ENCODE results near the gene ZCCHC2.

ZCCHC2 gene

DNA sequence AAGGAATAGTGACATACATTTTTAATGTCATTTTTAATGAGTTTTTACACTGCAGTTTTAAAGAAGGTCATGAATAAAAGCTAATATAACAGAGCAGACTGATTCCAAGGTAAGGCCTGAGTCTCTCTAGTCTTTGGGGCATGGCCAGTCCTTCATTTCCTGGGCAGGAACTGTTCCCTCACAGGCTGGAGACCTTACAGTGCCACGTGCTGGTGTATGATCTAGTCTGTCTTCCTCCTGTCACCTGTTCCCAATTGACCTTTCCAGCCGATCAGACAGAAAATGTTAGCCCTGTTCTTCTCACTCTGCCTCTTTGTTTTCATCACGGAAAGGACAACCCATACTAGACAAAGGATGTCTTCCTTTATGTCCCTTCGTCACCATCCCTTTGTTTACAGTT lies 33.6 kb downstream of the ZCCHC2 start:
- H3K4me1 ChIP-seq = no peaks in the 10 kb centered on the region
- no peak overlapping the region for H3K4me3 ChIP-seq
- H3K27me3 ChIP-seq (ENCODE audit: low read depth) = no peaks in the 10 kb centered on the region
- H3K9me3 ChIP-seq = no peaks in the 10 kb centered on the region
- in situ Hi-C loops (cut with MboI; ENCODE audit: low sequenced_read_pairs) = loop anchor here (25.0 kb wide), 1 partner anchor 369 kb away; the partner anchor contains the start of genes PIGN and RELCH
- peaks cover 37% of the 10 kb centered on the region for H3K36me3 ChIP-seq (replicated peaks)
- no peak for DNase-seq (ENCODE audit: low spot score in 2 of 2)

DNA sequence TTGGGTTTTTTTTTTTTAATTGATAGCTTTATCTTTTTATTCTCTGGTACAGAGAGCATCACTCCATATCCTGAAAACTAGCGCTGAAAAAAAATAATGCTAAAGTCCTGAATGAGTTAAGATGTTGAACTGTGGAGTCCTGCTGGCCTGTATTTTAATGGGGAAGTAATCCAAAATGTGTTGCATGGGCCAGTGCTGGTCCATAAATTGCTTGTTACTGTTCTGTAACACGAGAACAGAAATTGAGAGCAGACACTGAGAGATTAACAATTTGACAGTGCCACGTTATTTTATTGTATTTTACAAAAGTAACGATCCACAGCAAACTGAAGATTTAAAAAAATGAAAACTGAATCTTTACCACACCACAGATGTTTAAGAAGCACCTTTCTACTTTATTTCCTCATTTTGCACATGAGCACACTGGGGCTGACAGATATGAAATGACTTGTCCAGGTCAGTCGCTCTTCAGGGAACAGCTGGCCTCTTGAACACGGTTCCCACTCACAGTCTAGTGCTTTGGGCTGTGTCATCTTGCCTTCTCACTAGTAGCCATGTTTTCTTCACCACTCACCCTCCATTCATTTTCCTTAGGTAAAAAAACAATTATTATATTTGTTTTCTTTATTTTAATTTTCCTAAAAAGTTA lies 35.3 kb downstream of the ZCCHC2 start:
- Histone ChIP-seq H3K27me3 (ENCODE audit: low read depth) (no peaks in the 10 kb centered on the region), H3K4me1 (no peaks in the 10 kb centered on the region), H3K9me3 (no peaks in the 10 kb centered on the region), H3K36me3 (replicated peaks) (peaks cover 25% of the 10 kb centered on the region), H3K4me3 (no peak overlapping the region)
- DNase-seq (ENCODE audit: low spot score in 2 of 2) = no peak
- in situ Hi-C loops (cut with MboI; ENCODE audit: low sequenced_read_pairs) = loop anchor here (25.0 kb wide), 1 partner anchor 371 kb away; the partner anchor contains the start of genes PIGN and RELCH

DNA sequence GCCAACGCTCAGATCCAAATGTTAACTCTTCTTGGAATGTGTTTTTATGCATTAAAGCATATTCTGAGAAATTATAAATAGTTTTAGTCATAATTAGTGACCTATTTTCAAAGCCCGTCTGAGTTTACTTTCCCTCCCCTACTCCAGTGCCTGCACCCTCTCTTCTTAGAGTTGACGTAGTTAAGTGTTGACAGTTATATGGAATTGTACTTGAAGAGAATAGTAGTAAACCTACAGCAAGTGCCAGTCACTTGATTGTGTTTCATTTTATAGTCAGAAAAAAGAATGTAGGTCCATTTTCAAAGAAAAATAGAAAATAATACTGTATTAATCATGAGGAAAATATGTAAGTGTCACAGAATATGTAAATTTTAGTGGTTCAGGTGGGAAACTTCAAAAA lies 41.2 kb downstream of the ZCCHC2 start:
- no peaks in the 10 kb centered on the region for H3K4me1 ChIP-seq
- in situ Hi-C loops (cut with MboI; ENCODE audit: low sequenced_read_pairs) = loop anchor here (25.0 kb wide), 1 partner anchor 377 kb away; the partner anchor contains the start of genes PIGN and RELCH
- H3K36me3 ChIP-seq (replicated peaks) = peaks cover 33% of the 10 kb centered on the region
- H3K9me3 ChIP-seq = no peaks in the 10 kb centered on the region
- no peaks in the 10 kb centered on the region for H3K27me3 ChIP-seq (ENCODE audit: low read depth)
- no peak overlapping the region for H3K4me3 ChIP-seq
- no peak for DNase-seq (ENCODE audit: low spot score in 2 of 2)

DNA sequence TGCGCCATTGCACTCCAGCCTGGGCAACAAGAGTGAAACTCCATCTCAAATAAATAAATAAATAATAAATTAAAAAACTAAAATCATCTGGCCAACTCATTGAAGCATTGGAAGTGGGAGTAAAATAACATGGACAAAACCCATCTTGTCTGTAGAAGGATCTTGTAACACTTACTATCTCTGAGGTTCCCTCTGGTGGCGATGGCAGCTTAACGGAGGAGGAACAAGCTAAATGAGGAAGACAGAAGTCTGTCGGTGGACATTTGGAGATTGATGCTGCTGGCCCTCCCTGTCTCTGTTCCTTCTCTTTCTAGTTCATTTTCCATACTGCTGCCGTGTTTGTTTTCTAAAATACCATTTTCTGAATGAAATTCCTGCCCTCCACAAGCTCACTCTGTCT lies 43.4 kb downstream of the ZCCHC2 start:
- Histone ChIP-seq H3K36me3 (replicated peaks) (peaks cover 37% of the 10 kb centered on the region), H3K4me1 (no peaks in the 10 kb centered on the region), H3K4me3 (no peak overlapping the region), H3K9me3 (no peaks in the 10 kb centered on the region), H3K27me3 (ENCODE audit: low read depth) (no peaks in the 10 kb centered on the region)
- no peak for DNase-seq (ENCODE audit: low spot score in 2 of 2)
- in situ Hi-C loops (cut with MboI; ENCODE audit: low sequenced_read_pairs) = loop anchor here (25.0 kb wide), 1 partner anchor 379 kb away; the partner anchor contains the start of genes PIGN and RELCH

DNA sequence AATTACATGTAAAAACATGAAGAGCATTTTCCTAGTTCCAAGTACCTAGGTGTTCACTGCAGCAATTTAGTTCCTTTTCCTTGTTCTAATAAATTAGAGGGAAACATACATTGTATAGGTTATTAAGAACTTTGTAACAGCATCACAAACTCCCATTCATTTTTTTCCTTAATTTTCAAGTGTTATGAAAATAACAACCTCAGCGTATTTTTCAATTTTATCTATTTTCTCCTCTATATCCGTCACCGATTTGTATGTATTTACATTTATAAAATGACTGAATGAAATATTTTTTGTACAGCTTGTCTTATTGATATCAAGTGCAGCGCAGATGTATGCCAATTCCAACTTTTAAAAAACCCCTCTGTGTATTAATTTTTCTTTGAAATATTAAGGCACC lies 44.0 kb downstream of the ZCCHC2 start:
- DNase-seq (ENCODE audit: low spot score in 2 of 2) = no peak
- no peaks in the 10 kb centered on the region for H3K9me3 ChIP-seq
- H3K4me3 ChIP-seq = no peak overlapping the region
- no peaks in the 10 kb centered on the region for H3K4me1 ChIP-seq
- peaks cover 40% of the 10 kb centered on the region for H3K36me3 ChIP-seq (replicated peaks)
- no peaks in the 10 kb centered on the region for H3K27me3 ChIP-seq (ENCODE audit: low read depth)
- in situ Hi-C loops (cut with MboI; ENCODE audit: low sequenced_read_pairs) = loop anchor here (25.0 kb wide), 1 partner anchor 380 kb away; the partner anchor contains the start of genes PIGN and RELCH

DNA sequence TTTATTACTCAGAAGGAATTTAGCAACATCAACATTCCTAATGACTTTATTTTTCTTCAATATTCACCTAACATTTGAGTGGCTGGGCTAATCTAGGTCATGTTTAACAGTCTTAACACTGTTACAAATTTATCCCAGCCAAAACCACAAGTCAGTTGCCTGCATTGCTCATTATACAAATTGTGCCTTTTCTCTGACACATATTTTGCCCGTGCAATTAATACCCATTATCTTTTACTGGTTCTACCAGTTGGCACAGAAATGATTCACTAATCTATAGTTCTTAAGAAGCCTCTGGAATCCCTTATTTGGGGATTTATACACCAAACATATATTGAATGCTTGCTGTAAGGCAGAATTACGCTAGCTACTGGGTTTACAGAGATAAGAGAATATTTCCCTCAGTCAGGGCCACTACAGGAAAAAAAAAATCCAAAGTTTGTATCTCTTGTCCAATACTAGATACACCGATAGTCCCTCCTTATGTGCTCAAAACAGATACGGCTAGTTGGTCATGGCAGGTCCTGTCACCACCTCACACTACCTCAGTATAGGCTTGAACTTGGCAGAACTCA lies 46.3 kb downstream of the ZCCHC2 start:
- H3K9me3 ChIP-seq = no peaks in the 10 kb centered on the region
- H3K36me3 ChIP-seq (replicated peaks) = peaks cover 48% of the 10 kb centered on the region
- in situ Hi-C loops (cut with MboI; ENCODE audit: low sequenced_read_pairs) = loop anchor here (25.0 kb wide), 1 partner anchor 382 kb away; the partner anchor contains the start of genes PIGN and RELCH
- H3K4me1 ChIP-seq = no peaks in the 10 kb centered on the region
- DNase-seq (ENCODE audit: low spot score in 2 of 2) = no peak
- no peaks in the 10 kb centered on the region for H3K27me3 ChIP-seq (ENCODE audit: low read depth)
- H3K4me3 ChIP-seq = no peak overlapping the region

DNA sequence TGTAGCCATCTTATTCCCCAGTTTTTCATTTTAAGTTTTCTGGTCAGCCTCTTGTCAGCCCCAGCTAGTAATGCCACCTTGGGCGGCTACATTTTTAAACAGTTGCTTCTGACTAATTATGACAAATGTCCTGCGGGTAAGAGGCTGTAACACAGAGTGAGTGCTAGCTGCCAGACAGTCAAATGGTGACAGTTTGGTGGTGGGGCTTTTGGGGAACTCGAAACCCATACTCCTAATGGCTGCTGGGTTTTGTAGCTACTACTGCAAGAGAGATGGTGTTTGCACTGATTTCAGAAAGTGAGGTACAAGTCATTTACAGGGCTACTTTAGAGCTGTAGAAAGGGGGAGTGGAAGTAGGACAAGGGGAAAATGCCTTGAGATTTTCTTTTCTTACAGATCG lies 48.2 kb downstream of the ZCCHC2 start:
- H3K4me1 ChIP-seq = no peaks in the 10 kb centered on the region
- H3K9me3 ChIP-seq = no peaks in the 10 kb centered on the region
- no peak overlapping the region for H3K4me3 ChIP-seq
- in situ Hi-C loops (cut with MboI; ENCODE audit: low sequenced_read_pairs) = loop anchor here (25.0 kb wide), 1 partner anchor 384 kb away; the partner anchor contains the start of genes PIGN and RELCH
- peaks cover 44% of the 10 kb centered on the region for H3K36me3 ChIP-seq (replicated peaks)
- H3K27me3 ChIP-seq (ENCODE audit: low read depth) = no peaks in the 10 kb centered on the region
- DNase-seq (ENCODE audit: low spot score in 2 of 2) = no peak

DNA sequence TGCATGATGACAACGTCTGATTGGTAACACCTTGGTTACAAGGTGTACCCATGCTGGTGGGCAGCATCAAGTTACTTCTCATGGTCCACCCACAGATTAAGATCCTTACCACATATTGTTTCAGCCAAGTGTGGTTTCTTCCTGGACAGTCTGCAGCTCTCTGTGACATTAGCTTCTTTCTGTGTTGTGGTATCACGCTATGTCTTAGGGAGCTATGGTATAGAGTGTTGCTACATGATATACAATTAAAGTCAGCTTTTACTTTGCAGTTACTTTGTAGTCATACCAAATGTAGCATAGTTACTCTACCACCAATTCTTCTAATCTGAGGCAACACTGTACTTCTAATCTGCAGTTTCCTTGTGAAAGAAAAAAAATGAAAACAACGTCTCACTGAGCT lies 48.8 kb downstream of the ZCCHC2 start:
- Histone ChIP-seq H3K4me3 (no peak overlapping the region), H3K4me1 (no peaks in the 10 kb centered on the region), H3K27me3 (ENCODE audit: low read depth) (no peaks in the 10 kb centered on the region), H3K9me3 (no peaks in the 10 kb centered on the region), H3K36me3 (replicated peaks) (peaks cover 39% of the 10 kb centered on the region)
- no peak for DNase-seq (ENCODE audit: low spot score in 2 of 2)
- in situ Hi-C loops (cut with MboI; ENCODE audit: low sequenced_read_pairs) = loop anchor here (25.0 kb wide), 1 partner anchor 384 kb away; the partner anchor contains the start of genes PIGN and RELCH

DNA sequence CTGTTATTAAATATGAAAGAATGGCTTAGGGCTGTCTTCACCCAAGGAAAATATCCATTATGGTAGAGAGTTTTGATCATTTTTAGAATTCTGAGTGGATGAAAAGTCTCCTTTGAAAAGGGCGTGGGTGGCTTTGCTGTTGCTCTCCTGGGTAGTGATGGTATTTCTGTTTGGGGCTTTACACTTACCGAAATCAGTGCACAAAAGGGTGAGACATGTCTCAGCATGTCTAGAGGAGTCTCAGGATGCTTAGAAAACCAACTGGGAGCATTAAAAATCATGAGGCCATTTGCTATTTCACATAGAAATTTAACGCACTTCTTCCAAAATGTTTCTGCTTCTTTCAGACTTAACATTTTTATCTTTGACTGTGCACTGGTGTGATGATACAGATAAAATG lies 49.6 kb downstream of the ZCCHC2 start:
- peaks cover 35% of the 10 kb centered on the region for H3K36me3 ChIP-seq (replicated peaks)
- no peaks in the 10 kb centered on the region for H3K27me3 ChIP-seq (ENCODE audit: low read depth)
- no peaks in the 10 kb centered on the region for H3K4me1 ChIP-seq
- no peaks in the 10 kb centered on the region for H3K9me3 ChIP-seq
- in situ Hi-C loops (cut with MboI; ENCODE audit: low sequenced_read_pairs) = loop anchor here (25.0 kb wide), 1 partner anchor 385 kb away; the partner anchor contains the start of genes PIGN and RELCH
- no peak overlapping the region for H3K4me3 ChIP-seq
- DNase-seq (ENCODE audit: low spot score in 2 of 2) = no peak

DNA sequence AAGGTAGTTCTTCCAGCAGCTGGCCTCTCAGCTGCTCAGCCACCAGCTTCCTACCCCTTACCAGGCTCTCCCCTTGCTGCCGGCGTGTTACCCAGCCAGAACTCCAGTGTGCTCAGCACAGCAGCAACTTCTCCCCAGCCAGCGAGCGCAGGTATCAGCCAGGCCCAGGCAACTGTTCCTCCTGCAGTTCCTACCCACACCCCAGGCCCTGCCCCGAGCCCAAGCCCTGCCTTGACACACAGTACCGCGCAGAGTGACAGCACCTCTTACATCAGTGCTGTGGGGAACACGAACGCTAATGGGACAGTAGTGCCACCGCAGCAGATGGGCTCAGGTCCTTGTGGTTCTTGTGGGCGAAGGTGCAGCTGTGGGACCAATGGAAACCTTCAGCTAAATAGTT lies 52.0 kb downstream of the ZCCHC2 start:
- no peak for DNase-seq (ENCODE audit: low spot score in 2 of 2)
- peaks cover 41% of the 10 kb centered on the region for H3K36me3 ChIP-seq (replicated peaks)
- in situ Hi-C loops (cut with MboI; ENCODE audit: low sequenced_read_pairs) = loop anchor here (25.0 kb wide), 1 partner anchor 387 kb away; the partner anchor contains the start of genes PIGN and RELCH
- H3K4me3 ChIP-seq = no peak overlapping the region
- no peaks in the 10 kb centered on the region for H3K27me3 ChIP-seq (ENCODE audit: low read depth)
- no peaks in the 10 kb centered on the region for H3K4me1 ChIP-seq
- H3K9me3 ChIP-seq = no peaks in the 10 kb centered on the region

DNA sequence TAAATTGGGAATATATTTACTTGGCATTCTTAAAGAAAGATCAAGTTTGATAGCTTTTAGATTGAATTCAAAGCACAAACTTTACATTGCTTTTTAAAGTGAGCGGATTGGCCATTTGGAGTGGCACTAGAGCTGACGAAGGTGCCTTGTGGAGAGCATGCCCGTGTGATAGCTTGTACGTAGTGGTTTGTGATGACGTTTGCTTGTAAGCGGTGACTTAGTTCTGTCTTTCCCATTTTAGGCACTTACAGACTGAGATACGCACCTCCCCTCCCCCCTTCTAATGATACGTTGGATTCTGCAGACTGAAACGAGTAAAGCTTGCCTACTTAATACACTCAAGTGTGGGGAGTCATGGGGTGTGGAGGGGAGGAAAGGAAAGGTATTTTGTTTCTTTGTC lies 53.4 kb downstream of the ZCCHC2 start:
- no peaks in the 10 kb centered on the region for H3K27me3 ChIP-seq (ENCODE audit: low read depth)
- H3K36me3 ChIP-seq (replicated peaks) = peaks cover 30% of the 10 kb centered on the region
- no peak for DNase-seq (ENCODE audit: low spot score in 2 of 2)
- no peaks in the 10 kb centered on the region for H3K4me1 ChIP-seq
- H3K4me3 ChIP-seq = no peak overlapping the region
- in situ Hi-C loops (cut with MboI; ENCODE audit: low sequenced_read_pairs) = no loop called here
- H3K9me3 ChIP-seq = no peaks in the 10 kb centered on the region

DNA sequence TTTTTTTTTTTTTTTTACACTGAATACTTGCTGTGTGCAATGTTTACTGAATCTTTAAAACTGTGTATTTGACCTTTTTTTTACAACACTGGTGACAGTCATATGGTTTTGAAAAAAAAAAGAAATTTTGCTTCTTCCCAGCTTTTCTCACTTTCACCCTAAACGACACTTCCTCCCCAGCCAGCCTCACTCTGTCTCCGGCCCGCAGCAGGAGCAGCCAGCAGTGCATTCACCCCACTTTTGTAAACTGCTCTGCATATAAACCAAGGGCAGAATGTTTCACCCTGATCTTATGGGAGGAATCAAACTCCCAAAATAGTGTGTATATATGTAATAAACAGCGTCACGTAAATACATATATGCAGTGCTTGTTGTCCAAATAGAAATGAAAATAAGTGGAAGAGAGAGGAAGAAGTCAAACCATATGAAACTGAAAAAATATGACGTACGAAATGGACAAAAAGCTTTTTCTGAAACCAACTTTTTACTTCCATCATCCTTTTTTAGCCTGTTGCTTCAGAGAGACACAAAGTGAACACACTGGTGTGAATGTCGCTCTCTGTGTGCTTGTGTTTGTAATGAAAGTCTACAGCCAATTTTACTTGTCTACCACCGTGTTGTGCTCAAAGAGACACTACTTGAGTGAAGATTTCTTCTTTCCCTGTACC lies 54.2 kb downstream of the ZCCHC2 start:
- peaks cover 23% of the 10 kb centered on the region for H3K36me3 ChIP-seq (replicated peaks)
- H3K27me3 ChIP-seq (ENCODE audit: low read depth) = no peaks in the 10 kb centered on the region
- in situ Hi-C loops (cut with MboI; ENCODE audit: low sequenced_read_pairs) = no loop called here
- no peaks in the 10 kb centered on the region for H3K9me3 ChIP-seq
- DNase-seq (ENCODE audit: low spot score in 2 of 2) = no peak
- H3K4me1 ChIP-seq = no peaks in the 10 kb centered on the region
- H3K4me3 ChIP-seq = no peak overlapping the region

DNA sequence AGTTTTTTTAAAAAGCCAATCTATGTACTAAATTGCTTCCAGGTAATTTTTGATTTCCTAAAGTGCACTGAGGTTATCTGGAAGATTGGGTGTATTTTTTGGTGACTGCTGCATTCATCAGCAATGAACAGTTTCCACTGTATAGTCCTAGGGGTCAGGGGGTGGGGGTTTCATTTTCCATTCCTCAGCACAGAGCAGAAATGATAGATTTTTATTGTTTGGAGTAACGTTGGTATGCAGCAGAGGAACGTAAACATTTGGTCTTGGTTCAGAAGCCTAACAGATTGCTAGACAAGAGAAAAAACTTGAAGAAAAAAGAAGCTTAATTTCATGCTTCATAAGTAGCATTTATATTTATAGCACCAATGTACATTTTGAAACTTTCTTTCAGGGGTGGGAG lies 54.9 kb downstream of the ZCCHC2 start:
- peaks cover 23% of the 10 kb centered on the region for H3K36me3 ChIP-seq (replicated peaks)
- in situ Hi-C loops (cut with MboI; ENCODE audit: low sequenced_read_pairs) = no loop called here
- no peaks in the 10 kb centered on the region for H3K4me1 ChIP-seq
- H3K4me3 ChIP-seq = no peak overlapping the region
- H3K9me3 ChIP-seq = no peaks in the 10 kb centered on the region
- no peak for DNase-seq (ENCODE audit: low spot score in 2 of 2)
- no peaks in the 10 kb centered on the region for H3K27me3 ChIP-seq (ENCODE audit: low read depth)
